ENCODE data around the gene GAREM1. TPM values are rescaled to one million over a fixed set of nuclear protein-coding genes. Genes with fewer than 3 reads are reported as not detected.

GAREM1 gene
- total RNA-seq, 2 experiments from 2014 or later, result 0.05 TPM; not detected in 1

GRCh38 chr18:32373505-32373904, 97.2 kb downstream of the GAREM1 start:
- no peak overlapping the region for H3K4me3 Mint-ChIP-seq
- ChIA-PET CTCF (interaction anchor here (0.6 to 0.7 kb wide), 2 partner anchors 14 to 179 kb away, joined by 3 read pairs; no protein-coding TSS in a partner anchor), POLR2A (no interaction called here)
- H3K27ac Mint-ChIP-seq, result no peak overlapping the region
- H3K9me3 Mint-ChIP-seq, result no peaks in the 10 kb centered on the region
- intact Hi-C loops (cut with micrococcal nuclease), result no loop called here
- H3K36me3 Mint-ChIP-seq, result no peaks in the 10 kb centered on the region
- no peaks in the 10 kb centered on the region for H3K27me3 Mint-ChIP-seq
- H3K4me1 Mint-ChIP-seq (ENCODE audit: low read depth), result no peaks in the 10 kb centered on the region
- no peak for DNase-seq

DNA sequence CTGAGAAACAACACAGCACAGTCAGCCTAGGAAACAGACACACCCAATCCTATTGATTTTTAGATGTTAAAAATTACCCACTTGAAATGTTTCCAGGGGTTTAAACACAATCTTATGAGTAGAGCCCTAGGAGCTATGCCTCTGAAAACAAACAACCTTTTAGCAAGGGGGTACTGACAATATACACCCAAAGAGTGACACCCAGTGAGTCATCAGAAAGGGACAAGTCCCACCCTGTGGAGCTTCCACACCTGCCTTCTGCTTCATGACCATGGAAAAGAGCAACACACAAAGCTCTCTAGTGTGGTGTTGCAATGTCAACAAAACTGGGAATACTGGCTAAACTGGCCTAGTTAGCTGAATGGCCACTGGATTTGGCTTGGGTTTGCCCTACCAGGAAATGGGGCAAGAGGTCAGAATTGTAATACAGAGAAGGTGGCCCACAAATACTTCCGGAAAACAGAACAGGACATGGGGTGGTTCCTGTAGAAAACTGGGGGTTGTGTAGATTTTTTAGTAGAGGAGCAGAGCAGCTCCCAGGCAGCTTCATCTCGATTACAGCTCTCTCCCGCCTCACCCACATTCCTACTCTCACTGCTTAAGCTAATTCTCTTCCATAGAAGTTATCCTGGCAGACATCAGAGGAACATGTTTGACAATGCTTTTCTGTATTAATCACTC, 98.2 kb downstream of the GAREM1 start:
- H3K4me3 Mint-ChIP-seq, result no peak overlapping the region
- no peak overlapping the region for H3K27ac Mint-ChIP-seq
- H3K4me1 Mint-ChIP-seq (ENCODE audit: low read depth), result no peaks in the 10 kb centered on the region
- no peaks in the 10 kb centered on the region for H3K9me3 Mint-ChIP-seq
- H3K36me3 Mint-ChIP-seq, result no peaks in the 10 kb centered on the region
- DNase-seq, result no peak
- POLR2A ChIA-PET, result no interaction called here
- H3K27me3 Mint-ChIP-seq, result no peaks in the 10 kb centered on the region
- CTCF ChIA-PET, result no interaction called here
- intact Hi-C loops (cut with micrococcal nuclease), result no loop called here

- ChIA-PET CTCF (no interaction called here), POLR2A (no interaction called here)
- Mint-ChIP-seq H3K27me3 (no peaks in the 10 kb centered on the region), H3K36me3 (no peaks in the 10 kb centered on the region), H3K9me3 (no peaks in the 10 kb centered on the region), H3K4me1 (ENCODE audit: low read depth) (no peaks in the 10 kb centered on the region), H3K4me3 (no peak overlapping the region), H3K27ac (no peak overlapping the region)
- DNase-seq, result no peak
- intact Hi-C loops (cut with micrococcal nuclease), result no loop called here
Observed at GRCh38 chr18:32372047-32372380, 98.7 kb downstream of the GAREM1 start.

DNA sequence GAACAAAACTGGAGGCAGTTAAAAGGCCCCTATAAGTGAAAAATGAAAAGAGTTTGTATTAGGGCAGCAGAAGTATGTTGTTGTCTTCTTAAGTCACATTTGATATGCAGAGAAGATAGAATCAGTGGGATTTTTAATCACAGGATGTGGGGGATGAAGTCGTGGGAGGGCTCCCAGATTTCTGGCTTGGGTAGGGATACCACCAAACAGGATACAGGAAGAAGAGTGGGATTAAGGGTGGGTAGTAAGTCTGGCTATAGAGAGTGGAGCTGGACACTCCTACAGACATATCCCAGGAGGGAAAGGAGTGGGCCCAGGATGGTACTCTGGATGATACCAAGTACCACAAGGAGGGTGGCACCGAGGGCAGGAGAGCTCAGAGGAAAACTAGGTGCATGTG, 99.3 kb downstream of the GAREM1 start:
- DNase-seq, result no peak
- Mint-ChIP-seq H3K27me3 (peaks cover 3% of the 10 kb centered on the region), H3K9me3 (no peaks in the 10 kb centered on the region), H3K27ac (no peak overlapping the region), H3K4me3 (no peak overlapping the region), H3K4me1 (ENCODE audit: low read depth) (no peaks in the 10 kb centered on the region), H3K36me3 (no peaks in the 10 kb centered on the region)
- CTCF ChIA-PET, result no interaction called here
- intact Hi-C loops (cut with micrococcal nuclease), result no loop called here
- POLR2A ChIA-PET, result no interaction called here

DNA sequence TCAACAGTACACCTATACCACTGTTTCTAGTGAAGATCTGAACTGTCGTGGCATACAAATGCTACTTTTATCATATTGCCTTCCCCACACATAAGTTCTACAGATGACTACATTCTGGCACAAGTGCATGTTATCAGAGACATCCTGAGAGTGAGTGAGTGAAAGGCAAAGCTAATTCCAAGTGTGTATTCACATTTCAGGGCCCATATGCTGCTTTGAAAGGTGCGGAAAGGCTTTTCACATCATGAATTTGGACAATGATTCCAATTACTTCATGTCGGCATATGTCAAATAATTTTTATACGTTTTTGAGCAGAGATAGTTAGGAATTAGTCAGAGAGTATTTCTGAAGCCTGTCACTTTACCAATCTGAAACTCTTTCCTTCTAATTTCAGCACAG, 101.7 kb downstream of the GAREM1 start:
- Mint-ChIP-seq H3K36me3 (no peaks in the 10 kb centered on the region), H3K4me1 (ENCODE audit: low read depth) (no peaks in the 10 kb centered on the region), H3K27ac (no peak overlapping the region), H3K4me3 (no peak overlapping the region), H3K9me3 (no peaks in the 10 kb centered on the region), H3K27me3 (peaks cover 4% of the 10 kb centered on the region)
- POLR2A ChIA-PET, result no interaction called here
- CTCF ChIA-PET, result no interaction called here
- DNase-seq, result no peak
- intact Hi-C loops (cut with micrococcal nuclease), result no loop called here

DNA sequence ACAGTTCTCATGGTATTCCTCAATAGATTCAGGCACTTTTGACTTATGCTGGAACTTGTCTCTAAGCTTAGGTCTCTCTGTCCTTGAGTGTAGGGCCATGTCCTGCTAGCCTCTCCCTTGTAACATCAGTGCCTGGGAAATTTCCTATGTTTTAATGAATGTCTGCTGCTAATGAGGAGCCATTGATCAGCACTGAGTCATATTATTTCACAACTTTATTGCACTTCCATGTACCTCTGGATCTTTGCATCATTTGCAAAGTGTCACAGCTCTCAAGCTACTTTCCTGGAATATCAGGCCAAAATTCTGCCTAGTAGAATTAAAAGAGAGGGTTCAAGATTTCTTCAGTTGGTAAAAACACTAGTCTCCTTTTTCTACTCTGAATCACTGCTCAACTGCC, 102.5 kb downstream of the GAREM1 start:
- Mint-ChIP-seq H3K4me1 (ENCODE audit: low read depth) (no peaks in the 10 kb centered on the region), H3K27me3 (peaks cover 4% of the 10 kb centered on the region), H3K4me3 (no peak overlapping the region), H3K9me3 (no peaks in the 10 kb centered on the region), H3K36me3 (no peaks in the 10 kb centered on the region), H3K27ac (no peak overlapping the region)
- ChIA-PET CTCF (no interaction called here), POLR2A (no interaction called here)
- no peak for DNase-seq
- intact Hi-C loops (cut with micrococcal nuclease), result no loop called here

- no peaks in the 10 kb centered on the region for H3K9me3 Mint-ChIP-seq
Observed at GRCh38 chr18:32366586-32367538, 103.8 kb downstream of the GAREM1 start.

GRCh38 chr18:32362484-32362883, 108.2 kb downstream of the GAREM1 start:
- intact Hi-C loops (cut with micrococcal nuclease), result no loop called here
- Mint-ChIP-seq H3K9me3 (no peaks in the 10 kb centered on the region), H3K4me1 (ENCODE audit: low read depth) (no peaks in the 10 kb centered on the region), H3K27ac (no peak overlapping the region), H3K36me3 (no peaks in the 10 kb centered on the region), H3K4me3 (no peak overlapping the region), H3K27me3 (peaks cover 4% of the 10 kb centered on the region)
- no peak for DNase-seq
- ChIA-PET CTCF (no interaction called here), POLR2A (no interaction called here)

More at GRCh38 chr18:32366586-32367538, 103.8 kb downstream of the GAREM1 start:
- Mint-ChIP-seq H3K4me3 (no peak overlapping the region), H3K27ac (no peak overlapping the region), H3K4me1 (ENCODE audit: low read depth) (no peaks in the 10 kb centered on the region), H3K27me3 (peaks cover 4% of the 10 kb centered on the region), H3K36me3 (no peaks in the 10 kb centered on the region)
- no peak for DNase-seq
- POLR2A ChIA-PET, result no interaction called here
- CTCF ChIA-PET, result no interaction called here
- intact Hi-C loops (cut with micrococcal nuclease), result no loop called here

GRCh38 chr18:32360682-32361345, 109.9 kb downstream of the GAREM1 start:
- no peak for DNase-seq
- intact Hi-C loops (cut with micrococcal nuclease), result no loop called here
- POLR2A ChIA-PET, result no interaction called here
- CTCF ChIA-PET, result no interaction called here
- Mint-ChIP-seq H3K36me3 (no peaks in the 10 kb centered on the region), H3K27ac (no peak overlapping the region), H3K4me1 (ENCODE audit: low read depth) (no peaks in the 10 kb centered on the region), H3K27me3 (peaks cover 1% of the 10 kb centered on the region), H3K4me3 (no peak overlapping the region), H3K9me3 (no peaks in the 10 kb centered on the region)

GRCh38 chr18:32358529-32358928, 112.2 kb downstream of the GAREM1 start:
- no peak for DNase-seq
- Mint-ChIP-seq H3K27me3 (no peaks in the 10 kb centered on the region), H3K4me3 (no peak overlapping the region), H3K4me1 (ENCODE audit: low read depth) (no peaks in the 10 kb centered on the region), H3K27ac (no peak overlapping the region), H3K9me3 (no peaks in the 10 kb centered on the region), H3K36me3 (no peaks in the 10 kb centered on the region)
- intact Hi-C loops (cut with micrococcal nuclease), result no loop called here
- POLR2A ChIA-PET, result interaction anchor here (0.6 kb wide), 1 partner anchor 46 kb away, joined by 3 read pairs; no protein-coding TSS in a partner anchor
- CTCF ChIA-PET, result no interaction called here

GRCh38 chr18:32358075-32358474, 112.6 kb downstream of the GAREM1 start:
- H3K27ac Mint-ChIP-seq, result no peak overlapping the region
- intact Hi-C loops (cut with micrococcal nuclease), result no loop called here
- CTCF ChIA-PET, result interaction anchor here (0.8 to 1.0 kb wide), 2 partner anchors 26 to 86 kb away, joined by 3 read pairs; no protein-coding TSS in a partner anchor
- H3K27me3 Mint-ChIP-seq, result no peaks in the 10 kb centered on the region
- H3K4me1 Mint-ChIP-seq (ENCODE audit: low read depth), result no peaks in the 10 kb centered on the region
- H3K36me3 Mint-ChIP-seq, result no peaks in the 10 kb centered on the region
- no peak overlapping the region for H3K4me3 Mint-ChIP-seq
- no peaks in the 10 kb centered on the region for H3K9me3 Mint-ChIP-seq
- POLR2A ChIA-PET, result interaction anchor here (0.6 kb wide), 1 partner anchor 47 kb away, joined by 3 read pairs; no protein-coding TSS in a partner anchor
- DNase-seq, result no peak

DNA sequence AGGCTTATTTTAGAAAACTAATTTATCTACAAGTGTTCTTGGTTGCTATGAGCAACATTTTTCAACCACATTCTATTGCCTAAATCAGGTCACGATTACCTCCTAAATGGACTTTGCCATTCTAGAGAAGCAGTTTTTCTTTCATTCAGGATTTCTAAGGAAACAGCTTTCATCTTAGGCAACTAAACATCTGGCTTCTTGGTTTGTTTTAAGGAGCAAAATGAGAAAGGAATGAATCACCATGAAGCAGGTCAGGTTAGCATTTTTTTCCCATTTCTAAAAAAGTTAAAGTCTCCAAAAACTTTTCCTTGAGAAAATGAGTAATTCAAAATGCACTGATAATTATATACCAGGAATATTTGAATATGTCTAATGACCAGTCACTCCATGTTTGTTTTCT, 114.8 kb downstream of the GAREM1 start:
- H3K27me3 Mint-ChIP-seq, result no peaks in the 10 kb centered on the region
- no peaks in the 10 kb centered on the region for H3K9me3 Mint-ChIP-seq
- no peak for DNase-seq
- intact Hi-C loops (cut with micrococcal nuclease), result no loop called here
- H3K36me3 Mint-ChIP-seq, result no peaks in the 10 kb centered on the region
- H3K27ac Mint-ChIP-seq, result no peak overlapping the region
- ChIA-PET CTCF (no interaction called here), POLR2A (no interaction called here)
- no peak overlapping the region for H3K4me3 Mint-ChIP-seq
- H3K4me1 Mint-ChIP-seq (ENCODE audit: low read depth), result no peaks in the 10 kb centered on the region
